Fibroblast of peridontal ligament (primary cell): ENCODE data around the gene SLC24A3.

Experiments
- DNase-seq: peaks from one replicate; pipeline ENCODE4 v3.0.0-alpha.2; 2010; ENCODE audit errors: extremely low read depth

The SLC24A3 gene

DNA sequence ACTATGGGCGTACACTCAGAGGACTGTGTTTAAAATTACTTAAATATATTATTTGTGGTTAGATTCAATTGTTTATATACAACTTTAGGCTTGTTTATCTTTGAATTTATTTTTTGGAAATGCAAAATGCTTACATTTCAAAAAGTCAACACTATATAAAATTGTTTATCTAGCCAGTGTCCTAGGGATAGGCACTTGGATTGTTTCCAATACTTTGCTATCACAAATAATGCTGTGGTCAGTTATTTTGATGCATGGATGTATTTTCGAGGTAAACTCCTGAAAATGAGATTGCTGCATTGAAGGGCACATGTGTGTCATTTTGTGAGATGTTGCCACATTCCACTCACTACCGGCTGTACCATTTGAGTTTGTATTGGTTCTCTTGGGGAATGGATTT lies 213.9 kb downstream of the SLC24A3 start:
- no peak for DNase-seq

DNA sequence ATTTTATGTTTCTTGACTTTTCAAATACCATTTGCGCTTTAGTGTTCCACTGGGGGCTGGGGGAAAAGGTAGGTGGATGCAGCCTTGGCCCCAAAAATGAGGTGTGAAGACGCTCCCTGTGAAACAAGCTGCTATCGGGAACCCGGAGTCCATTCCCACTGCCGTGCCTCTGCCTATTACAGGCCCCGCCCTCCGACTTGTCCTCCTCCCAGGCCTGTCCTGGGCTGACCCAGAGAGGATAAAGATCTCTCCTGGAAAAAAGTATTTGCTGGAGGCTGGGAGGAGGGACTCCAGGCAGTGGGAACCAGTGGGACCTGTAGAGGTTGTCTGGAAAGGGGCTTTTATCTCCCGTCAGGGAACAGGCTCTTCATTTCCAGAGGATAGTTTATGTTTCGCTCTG lies 215.0 kb downstream of the SLC24A3 start:
- DNase-seq: no peak

DNA sequence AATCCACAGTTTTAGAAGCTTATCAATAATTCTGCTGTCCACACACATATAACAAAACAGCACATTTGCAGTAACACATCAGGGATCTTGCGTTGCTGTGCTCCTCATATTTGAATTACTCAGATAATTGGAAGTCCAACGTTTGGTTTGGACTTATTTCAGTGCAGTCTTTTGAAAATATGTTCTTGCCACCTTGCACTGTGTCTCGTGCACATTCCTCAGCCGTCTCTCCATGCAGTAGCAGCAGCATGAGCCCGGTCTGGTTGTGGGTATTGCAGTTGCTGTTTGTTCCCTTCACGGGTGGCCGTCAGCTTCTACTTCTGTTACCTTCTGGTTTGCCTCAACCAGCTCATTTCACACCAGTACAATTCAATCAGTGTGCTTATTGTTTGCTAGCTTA lies 215.5 kb downstream of the SLC24A3 start:
- DNase-seq: no peak

DNA sequence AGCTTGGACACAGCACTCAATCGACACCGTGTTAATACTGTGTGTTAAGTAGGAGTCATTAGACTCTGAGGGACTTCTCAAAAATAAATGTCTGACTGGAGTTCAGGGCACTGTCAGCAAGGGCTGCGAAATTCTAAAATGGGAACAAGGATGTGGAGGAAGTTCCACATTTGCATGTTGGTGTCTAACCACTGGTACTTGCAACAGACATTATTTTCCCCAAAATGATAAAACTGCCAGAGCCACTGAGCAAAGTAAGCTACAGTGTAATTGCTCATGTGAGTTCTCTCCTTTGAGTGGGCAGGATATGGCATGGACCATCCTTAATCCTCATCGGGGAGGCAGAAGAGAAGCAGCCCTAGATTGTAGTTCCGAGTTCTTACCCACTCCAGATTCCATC lies 215.9 kb downstream of the SLC24A3 start:
- no peak for DNase-seq

DNA sequence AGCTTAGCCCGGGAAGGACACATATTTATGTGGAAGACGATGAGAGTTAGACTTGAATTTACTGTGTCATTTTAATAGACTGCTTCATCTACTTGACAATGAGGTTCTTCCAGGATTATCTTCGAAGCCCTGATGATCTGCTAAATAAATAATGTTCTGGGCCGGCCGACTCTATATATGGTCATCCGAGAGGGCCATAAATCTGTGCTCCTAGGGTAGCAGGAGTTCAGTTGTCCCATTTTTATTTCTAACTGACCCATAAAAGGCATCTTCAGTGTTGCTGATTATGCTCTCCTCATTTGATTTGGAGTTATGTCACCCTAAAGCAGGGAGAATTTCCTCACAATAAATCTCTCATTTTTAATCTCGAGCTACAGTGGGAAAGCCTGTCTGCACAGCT lies 217.1 kb downstream of the SLC24A3 start:
- no peak for DNase-seq

DNA sequence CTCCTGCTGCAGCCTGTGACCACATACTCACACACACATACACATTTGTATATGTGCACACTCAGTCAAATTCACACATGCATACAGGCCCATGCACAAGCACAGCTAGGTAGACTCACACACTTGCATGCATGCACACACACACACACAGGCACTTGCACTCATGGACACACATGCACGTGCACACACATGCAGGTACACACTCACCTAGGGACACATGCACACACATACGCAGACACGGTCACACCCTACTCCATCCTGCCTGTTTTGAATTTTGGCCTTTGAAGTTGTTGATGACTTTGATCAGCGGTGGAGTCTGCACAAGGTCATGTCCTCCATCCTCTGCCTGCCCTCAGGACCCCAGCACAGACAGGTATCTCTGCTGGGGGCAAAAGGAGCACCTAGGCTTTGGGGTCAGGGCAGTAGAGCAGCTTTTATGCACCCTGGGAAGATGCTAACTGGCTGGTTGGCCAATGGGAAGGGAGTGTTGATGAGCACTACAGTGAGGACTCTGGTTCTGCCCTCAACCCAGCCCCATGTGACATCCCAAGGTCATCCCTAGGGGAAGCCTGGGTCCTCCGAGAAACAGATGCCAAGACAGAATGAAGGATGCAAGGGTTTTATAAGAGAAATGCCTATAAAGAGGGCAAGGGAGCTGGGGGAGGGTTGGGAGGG lies 218.3 kb downstream of the SLC24A3 start:
- DNase-seq: no peak

DNA sequence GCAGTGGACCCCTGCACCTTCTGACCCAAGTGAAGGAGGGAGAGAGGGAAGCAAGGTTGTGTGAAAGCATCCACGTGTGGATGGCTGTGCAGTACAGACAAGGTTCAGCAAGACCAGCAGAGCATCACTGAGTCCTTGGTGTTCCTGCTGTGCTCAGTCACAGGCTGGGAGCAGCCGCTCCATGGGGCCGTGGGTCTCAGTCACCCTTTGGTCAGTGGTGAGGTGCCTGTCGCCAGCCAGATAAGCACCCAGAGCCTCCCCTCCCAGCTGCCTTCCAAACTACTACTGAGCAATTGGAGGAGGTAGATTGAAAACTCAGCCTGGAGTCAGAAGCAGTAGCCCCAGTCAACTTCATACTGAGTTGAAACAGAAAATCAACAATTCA lies 218.9 kb downstream of the SLC24A3 start:
- no peak for DNase-seq

DNA sequence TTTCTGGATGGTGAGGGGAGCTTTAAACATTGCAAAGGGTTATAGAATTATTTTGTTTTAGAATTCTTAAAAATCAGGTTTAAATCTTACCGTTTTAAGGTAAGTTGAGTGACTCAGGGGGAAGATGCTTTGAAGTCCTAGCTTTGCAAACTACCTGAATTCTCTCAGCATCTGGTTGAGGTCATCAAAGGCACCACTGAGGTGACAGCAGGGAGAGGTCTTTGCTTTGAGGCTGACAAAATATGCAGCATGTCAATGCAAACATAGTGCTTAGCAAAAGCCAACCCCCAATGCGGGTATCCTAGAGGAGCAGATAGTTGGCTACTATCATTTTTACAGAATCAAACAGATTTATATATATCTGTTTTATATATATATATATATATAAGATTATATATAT lies 219.5 kb downstream of the SLC24A3 start:
- no peak for DNase-seq

DNA sequence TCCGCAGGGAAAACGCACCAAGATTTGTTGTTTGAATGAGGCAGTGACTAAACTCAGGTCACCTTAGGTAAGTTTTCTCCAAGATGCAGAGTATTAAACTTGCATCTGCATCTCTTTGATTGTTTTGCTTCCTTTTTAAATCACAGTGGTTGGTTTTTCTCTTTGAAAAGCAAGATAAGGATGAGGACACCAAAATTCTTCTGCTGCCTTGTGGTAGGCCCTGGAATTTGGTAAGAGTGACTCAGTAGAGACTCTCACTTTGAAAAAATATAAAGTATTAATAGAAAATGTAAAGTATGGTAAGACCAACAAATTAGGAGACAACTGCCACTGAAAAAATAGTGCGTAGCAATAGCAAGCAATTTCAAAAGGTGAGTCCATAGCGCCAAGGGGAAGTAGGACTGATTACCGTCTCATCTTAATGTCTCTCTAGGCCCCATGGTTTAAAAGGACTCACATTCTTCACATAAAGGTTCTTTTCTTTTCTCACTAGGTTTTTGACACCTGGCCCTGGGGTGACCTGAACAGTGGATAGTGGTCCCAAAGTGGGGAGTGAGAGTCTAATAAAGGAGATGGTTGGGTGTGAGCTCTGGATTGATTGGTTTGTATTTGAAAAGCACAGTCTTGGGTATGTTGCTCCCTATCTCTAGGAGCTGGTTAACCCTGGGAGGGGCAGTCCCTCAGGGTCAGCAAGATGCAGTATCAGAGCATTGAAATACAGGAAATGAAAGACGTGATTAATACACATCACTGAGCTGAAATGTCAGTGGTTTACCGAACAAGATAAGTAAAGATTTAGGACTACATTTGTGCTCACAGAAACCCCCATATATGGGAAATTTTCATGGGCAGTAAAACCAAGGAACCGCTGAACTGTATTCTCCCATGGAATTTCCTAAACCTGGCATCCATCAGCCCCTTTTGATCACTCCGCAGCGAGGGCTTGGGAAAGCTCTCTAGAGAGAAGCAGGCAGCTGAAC lies 221.2 kb downstream of the SLC24A3 start:
- DNase-seq: peak; percentile 8

DNA sequence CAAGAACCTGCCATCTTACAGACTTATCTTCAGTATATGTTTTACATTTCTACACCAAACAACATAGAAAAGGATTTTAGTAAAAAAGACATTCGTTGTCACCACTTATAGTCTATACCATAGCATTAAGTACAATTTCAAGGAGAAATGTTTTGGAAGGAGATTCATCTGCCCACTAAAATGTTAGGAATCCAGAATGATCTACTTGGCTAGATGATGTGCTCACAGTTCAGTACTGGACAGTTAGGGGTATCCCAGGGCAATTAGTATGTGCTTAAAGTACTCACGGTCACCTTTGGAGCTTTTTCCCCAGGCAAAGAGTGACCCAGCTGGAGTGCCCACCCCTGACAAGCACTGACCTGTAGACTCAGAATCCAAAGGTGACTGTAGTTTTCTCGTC lies 222.9 kb downstream of the SLC24A3 start:
- no peak for DNase-seq

DNA sequence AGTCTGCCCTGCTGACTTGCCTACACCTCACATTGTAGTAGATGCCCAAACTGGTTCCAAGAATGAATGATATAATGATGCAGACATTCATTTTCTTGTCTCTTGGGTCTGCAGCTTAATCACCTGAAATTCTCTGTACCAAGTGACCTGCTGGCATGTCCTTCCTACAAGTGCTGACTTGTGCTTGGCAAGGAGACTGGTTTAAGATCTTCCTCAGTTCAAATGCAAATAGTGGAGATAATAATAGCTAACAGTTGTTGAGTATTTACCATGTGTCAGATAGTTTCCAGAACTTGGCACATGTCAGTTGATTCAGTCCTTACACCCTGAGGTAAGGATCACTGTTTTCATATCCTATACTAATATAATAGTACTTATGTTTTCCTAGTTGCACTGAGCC lies 223.4 kb downstream of the SLC24A3 start:
- no peak for DNase-seq

DNA sequence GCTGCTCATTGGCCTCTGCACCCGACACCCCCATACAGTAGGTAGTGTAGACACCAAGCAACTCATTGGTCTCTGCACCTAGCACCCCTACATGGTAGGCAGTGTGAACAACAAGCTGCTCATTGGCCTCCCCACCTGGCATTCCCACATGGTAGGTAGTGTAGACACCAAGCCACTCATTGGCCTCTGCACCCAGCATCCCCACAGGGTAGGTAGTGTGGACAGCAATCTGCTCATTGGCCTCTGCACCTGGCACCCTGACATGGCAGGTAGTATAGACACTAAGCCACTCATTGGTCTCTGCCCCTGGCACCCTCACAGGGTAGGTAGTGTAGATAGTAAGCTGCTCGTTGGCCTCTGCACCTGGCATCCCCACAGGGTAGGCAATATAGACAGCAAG lies 226.0 kb downstream of the SLC24A3 start:
- DNase-seq: no peak

DNA sequence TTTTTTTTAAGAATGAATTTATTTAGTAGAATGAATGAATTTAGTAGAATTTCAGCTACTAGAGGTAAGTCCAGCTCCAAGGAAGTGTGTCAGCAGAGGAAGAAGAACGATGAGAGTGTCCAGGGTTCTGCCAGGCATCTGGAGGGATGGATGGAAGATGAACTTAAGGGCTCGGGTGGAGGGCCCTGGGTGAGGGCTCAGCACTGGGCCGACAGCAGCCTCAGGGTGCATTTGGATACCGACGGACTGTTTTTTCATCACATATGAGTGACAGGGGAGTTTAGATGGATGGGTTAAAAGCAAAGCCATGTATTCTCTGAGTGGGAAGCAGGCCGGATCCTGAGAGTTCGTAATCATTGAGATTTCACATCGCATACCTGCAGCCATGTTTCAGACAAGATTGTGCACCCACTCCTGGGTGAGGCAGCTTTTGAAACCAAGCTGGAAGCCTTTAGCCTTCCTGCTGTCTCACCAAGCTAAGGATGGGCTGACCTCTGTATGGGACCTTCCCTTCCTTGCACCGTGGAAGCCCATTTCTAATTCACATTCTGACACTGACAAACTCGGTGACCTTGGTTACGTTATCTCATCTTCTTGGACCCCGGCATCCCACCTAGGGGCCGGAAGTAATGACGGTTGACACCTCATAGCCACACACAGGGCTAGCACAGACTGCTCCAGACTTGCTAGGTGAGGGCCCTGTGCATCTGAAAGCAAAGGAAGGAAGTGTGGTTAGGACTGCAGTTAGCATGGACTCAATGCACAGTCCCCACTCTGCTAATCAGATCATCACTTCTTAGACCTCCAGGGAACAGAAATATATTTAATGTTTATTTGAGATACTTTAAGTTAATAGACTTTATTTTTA lies 228.5 kb downstream of the SLC24A3 start:
- no peak for DNase-seq

DNA sequence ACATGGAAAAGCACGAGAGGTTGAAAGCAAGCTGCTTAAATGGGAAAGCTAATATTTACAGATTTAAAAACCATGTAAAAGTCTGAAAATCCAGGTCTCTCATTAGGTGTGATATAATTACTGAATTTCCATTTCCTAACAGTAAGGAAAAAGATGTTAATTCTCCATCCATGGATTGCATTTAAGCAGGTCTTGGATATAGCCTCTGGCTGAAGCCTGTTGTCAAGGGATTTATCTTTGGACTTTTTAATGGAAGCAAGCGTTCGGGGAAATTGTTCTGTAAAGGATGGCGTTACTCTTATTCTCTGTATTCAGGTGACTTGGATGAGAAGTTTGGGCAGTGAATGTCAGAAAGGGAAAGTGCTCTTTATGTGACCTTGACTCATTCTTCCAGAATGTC lies 233.8 kb downstream of the SLC24A3 start:
- DNase-seq: no peak

DNA sequence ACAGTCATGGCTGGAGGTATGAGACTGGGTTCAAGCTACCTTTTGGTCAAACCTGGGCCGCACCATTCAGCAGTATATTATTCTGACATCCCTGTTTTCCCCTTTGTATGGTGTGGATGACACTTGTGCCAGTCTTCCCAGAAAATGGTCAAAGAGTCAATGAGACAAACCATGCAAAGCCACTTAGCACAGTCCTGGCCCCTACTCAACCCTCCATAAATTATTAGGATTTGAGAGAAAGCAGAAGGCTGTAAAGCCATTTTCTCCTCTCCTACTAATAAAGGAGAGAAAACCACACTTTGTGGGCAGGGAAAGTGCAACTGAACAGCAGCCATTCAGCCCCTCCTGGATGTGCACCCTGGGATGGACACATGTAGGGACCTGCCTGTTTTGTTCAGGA lies 236.2 kb downstream of the SLC24A3 start:
- DNase-seq: no peak

DNA sequence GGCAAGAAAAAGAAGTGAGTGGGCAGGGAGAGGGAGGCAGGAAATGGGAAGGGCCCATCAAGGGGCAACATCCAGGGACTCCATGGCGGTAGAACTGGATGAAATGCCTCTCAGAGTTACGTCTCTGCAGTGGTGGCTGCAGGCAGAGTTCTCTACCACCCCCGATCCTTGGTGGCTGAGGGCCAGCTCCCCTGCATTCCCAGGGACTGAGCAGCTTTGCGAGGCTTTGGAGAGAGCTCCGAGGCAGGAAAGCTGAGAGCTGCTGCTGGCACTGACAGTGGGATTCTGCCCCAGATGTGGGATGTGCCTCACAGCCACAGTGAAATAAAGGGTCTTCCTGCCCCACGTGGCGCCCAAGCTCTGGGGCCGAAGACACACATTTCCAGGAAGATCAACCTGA lies 236.6 kb downstream of the SLC24A3 start:
- DNase-seq: no peak

DNA sequence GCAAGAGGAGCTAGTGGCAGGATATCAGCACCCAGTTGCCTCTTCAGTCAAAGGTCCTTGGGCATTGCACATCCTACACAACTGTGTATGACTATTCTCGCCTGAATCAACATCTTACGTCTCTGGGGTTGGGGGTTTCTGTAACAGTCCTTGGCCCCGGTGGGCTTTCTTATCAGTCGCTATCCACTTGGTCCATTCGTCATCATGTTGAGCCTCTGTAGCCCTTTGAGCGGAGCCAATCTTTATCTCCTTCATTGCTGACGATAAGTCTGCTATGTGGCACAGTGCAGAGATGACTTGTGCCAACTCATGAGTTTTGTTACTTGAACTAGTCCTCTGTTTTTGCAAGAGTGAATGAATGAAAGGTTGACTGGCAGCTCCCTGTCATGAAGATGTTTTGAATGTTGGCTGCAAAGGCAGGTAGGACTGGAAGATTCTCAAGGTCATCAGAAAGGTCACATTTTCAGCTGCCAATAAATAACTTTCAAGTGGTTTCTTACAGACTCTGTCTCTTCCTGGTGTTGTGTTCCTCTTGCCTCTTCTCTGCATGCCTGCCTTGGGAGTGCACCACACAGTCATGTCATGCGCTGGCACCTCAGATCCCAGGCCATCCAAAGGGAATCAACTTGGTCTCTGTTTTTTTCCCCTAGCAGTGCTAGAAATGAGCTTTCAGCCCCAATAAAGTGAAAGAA lies 238.9 kb downstream of the SLC24A3 start:
- DNase-seq: no peak

DNA sequence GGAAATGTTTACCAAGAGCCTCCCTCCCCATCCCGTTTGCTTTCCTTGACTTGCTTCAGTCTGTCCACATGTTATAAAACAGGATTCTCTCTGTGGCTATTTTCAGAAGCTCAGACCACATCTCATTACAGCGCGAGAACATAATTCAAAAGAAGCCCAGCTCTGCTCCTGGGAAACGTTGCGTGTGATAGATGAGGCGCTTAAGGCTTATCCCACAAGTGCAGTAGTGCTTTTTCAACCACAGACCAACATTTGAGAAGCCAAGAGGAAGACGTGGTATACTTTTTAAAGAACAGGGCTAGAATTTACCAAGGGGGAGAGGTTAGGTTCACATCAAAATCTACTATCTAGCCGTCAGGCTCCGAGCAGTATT lies 239.5 kb downstream of the SLC24A3 start:
- DNase-seq: peak; percentile 46

DNA sequence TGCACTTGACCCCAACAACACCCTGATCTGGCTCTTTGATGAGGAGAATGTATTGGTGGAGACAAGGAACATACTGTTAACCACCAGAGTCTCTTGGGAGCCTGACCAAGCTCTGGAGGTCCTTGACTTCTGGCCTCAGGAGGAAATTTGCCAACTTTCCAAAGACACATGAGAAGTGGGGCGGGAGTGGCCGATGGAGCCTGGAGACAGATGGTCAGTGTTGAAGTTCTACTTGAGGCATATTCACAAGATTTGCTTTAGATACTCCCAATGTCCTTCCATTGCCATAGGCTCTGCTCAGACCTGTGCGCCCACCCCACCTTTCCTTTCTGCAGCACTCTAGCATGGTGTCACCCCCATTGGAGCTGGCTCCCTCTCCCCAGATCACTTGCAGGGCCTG lies 241.0 kb downstream of the SLC24A3 start:
- no peak for DNase-seq

DNA sequence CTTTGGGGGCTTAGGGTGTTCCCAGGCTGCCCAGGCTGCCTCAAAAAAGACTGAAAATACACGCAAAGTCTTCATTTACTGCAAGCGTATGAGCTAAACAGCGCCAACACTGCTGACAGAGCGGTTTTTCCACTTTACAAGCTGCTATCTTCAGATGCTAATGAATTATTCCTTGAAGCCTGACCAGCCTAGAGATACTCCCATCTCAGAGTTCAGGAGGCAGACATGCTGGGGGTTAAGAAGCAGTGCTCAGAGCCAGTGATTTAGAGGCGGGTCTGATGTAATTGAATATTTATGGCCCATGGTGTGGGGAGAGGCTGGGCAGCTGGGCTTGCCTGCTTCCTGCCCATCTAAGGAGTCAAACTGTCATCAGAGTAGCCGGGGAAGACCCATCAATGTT lies 241.4 kb downstream of the SLC24A3 start:
- DNase-seq: no peak

DNA sequence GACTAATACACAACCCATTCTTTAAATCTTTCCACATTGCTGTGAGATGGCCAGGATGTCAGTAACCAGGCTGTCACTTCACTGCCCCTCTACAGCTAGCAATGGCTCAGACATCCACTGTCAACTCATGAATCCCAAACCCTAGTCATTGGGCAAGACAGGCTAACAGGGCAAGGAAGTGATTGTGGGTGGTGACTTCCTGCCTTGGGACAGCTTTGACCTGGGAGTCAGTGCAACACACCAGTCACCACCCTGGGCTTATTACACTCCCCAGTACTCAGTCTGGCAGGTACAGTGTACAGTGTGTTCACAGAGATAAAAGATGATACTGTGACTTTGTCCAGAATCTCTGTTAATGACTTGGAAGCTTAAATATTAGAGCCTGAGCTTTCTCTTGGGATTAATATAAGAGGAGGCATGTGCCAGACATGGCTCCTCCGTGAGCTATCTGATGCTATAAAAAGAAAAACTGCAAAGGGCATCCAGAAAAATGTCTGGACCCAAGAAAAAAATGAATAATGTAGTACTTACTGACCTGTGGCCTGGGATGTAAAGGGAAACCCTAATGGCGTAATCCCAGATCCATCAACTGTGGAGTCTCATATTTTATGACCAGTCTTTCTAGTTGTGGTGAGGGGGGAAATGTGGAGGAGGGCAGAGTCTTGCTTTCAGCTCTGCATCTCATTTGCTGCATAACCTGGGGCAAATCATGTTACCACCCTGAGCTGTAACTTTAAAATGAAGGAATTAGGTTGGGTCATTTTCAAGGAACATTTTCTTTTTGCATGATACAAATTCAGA lies 244.4 kb downstream of the SLC24A3 start:
- no peak for DNase-seq
